GM12865 (cell line): Measurements from ENCODE around the gene KRR1.
"Not testable (repeated sequence)": the region's sequence is repeated elsewhere in the genome, so short reads cannot be mapped to it uniquely, and the experiment has no call there.

ENCODE experiments used
- DNase-seq: peaks from one replicate; pipeline ENCODE4 v3.0.0; 2010; ENCODE audit warnings: low read depth
- H3K4me3 ChIP-seq: 2 replicates; pipeline ENCODE4 v1.5.1; 2011; ENCODE audit warnings: mild to moderate bottlenecking, low read depth, low read length, control low read depth
- TF ChIP-seq, protein P1 (sequence below): IDR thresholded peaks from 2 replicates; pipeline ENCODE4 v1.5.1; 2011; ENCODE audit warnings: low read length, control low read depth, low read depth, inconsistent platforms; ENCODE audit not compliant: insufficient read depth; ENCODE audit errors: missing control alignments

KRR1 gene

GRCh38 chr12:75503866-75504265 lies 7.5 kb downstream of the KRR1 start:
- TF ChIP-seq, protein P1, sequence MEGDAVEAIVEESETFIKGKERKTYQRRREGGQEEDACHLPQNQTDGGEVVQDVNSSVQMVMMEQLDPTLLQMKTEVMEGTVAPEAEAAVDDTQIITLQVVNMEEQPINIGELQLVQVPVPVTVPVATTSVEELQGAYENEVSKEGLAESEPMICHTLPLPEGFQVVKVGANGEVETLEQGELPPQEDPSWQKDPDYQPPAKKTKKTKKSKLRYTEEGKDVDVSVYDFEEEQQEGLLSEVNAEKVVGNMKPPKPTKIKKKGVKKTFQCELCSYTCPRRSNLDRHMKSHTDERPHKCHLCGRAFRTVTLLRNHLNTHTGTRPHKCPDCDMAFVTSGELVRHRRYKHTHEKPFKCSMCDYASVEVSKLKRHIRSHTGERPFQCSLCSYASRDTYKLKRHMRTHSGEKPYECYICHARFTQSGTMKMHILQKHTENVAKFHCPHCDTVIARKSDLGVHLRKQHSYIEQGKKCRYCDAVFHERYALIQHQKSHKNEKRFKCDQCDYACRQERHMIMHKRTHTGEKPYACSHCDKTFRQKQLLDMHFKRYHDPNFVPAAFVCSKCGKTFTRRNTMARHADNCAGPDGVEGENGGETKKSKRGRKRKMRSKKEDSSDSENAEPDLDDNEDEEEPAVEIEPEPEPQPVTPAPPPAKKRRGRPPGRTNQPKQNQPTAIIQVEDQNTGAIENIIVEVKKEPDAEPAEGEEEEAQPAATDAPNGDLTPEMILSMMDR, result no peak
- DNase-seq, result no peak
- no peak overlapping the region for H3K4me3 ChIP-seq

GRCh38 chr12:75503459-75503858 lies 8.0 kb downstream of the KRR1 start:
- no peak for DNase-seq
- TF ChIP-seq, protein P1, result no peak
- no peak overlapping the region for H3K4me3 ChIP-seq

DNA sequence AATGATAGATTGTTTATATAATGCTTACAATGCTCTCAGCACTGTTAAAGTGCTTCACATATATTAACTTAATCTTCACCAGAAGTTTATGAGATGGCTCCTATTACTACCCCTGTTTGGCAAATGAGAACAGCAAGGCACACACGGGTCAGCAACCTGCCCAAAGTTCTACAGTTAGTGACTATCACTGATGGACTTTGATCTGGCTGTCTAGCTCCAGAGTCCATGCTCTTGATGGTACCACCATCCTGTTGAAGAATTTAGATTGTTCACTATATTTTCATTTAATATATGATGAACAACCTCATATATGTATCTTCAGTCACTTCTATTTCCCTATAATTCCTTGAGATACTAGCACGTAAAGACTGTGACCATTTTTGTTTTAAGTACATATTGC lies 20.2 kb downstream of the KRR1 start:
- H3K4me3 ChIP-seq, result no peak overlapping the region
- TF ChIP-seq, protein P1, result no peak

DNA sequence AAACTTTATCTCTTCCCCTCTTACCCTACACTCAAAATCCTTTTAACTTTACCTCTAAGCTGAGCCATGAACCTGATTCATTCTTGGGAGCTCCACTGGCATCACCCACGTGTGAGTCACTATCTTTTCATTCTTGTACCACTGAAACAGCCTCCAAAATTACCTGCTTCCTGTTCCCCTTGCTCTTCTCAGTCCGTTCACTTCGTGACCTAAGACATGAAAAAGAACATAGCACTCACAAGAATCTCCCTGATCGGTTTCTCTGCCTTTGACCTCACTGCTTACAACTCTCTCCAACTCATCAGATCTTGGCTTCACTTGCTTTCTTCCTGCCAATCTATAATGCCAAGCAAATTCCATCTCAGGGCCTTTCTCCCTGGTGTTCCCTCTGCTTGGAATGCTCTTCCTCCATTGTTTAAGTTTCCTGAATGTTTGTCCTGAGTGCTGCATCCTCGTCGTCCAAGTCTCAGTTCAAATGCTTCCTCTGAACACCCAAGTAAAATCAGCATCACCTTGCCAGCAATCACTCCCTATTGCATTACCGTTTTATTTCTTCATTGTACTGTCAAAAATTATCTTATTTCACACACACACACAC lies 21.7 kb downstream of the KRR1 start:
- peak; percentile 57 for DNase-seq
- no peak overlapping the region for H3K4me3 ChIP-seq
- TF ChIP-seq, protein P1, result no peak

More for the DNA sequence above, 20.2 kb downstream of the KRR1 start:
- no peak for DNase-seq

DNA sequence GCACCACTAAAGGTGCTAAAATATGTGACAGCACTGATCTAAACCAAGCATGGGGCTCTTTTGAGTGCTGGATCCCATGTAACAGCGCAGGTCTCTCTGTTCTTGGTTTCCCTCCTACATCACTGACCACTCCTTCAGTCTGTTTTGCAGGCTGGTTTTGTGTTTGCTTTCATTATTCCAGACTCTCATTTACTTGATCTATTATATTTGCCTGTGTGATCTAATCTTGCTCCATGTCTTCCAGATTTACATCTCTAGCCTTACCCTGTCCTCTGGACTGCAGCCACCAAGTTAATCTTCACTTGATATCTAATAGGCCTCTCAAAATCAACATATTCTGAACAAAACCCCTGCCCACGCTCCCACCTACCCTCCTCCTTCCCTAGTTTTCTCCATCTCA lies 22.2 kb downstream of the KRR1 start:
- no peak overlapping the region for H3K4me3 ChIP-seq
- TF ChIP-seq, protein P1, result no peak
- no peak for DNase-seq

DNA sequence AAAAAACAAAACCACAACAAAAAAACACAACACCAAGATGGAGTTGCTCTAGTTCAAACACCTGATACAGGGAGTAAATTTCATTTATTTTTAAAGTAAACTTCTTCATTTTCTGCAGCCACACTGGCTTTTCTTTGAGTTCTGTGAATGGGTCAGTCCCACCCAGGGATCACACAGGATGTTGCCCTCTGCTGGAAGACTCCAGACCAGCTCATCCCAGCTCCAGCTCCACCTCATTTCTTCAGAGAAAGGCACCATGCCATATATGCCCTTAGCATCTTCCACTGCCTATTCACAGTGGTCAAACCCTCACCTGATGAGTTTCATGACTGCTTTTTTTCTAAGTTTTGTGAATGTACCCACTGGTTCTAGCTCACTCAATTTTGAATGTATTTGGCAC lies 22.9 kb downstream of the KRR1 start:
- DNase-seq, result peak; percentile 45
- H3K4me3 ChIP-seq, result no peak overlapping the region
- TF ChIP-seq, protein P1, result peak; percentile 32

DNA sequence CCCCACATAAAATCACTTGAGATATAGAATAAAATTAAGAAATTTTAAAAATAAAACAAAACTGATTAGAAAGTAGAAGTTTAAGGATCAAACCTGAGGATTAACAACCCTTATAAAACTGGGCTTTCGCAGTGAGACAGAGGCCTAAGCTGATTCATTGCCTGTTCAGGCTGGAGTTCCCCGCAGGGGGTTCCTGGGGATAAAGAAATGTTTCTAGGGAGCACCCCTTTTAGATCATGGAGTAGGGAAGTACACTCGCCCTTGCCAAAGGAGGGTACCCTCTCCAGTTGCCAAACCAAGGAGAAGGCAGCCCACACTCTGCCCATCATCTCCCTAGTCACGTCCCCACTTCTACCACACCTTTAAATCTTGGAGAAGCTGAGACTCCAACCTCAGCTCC lies 24.1 kb downstream of the KRR1 start:
- TF ChIP-seq, protein P1, result no peak
- H3K4me3 ChIP-seq, result no peak overlapping the region
- DNase-seq, result no peak

DNA sequence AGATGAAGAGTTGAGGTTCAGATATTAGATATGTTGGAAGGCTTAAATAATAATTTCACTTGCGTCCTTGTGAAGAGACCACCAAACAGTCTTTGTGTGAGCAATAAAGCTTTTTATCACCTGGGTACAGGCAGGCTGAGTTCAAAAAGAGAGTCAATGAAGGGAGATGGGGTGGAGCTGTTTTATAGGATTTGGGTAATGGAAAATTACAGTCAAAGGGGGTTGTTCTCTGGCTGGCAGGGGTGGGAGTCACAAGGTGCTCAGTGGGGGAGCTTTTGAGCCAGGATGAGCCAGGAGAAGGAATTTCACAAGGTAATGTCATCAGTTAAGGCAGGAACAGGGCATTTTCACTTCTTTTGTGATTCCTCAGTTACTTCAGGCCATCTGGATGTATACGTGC lies 27.0 kb downstream of the KRR1 start:
- DNase-seq, H3K4me3 ChIP-seq: not testable (repeated sequence)
